HG02678 (cell line): ENCODE data around the gene MEGF11.
"Not testable (repeated sequence)": the region's sequence is repeated elsewhere in the genome, so short reads cannot be mapped to it uniquely, and the experiment has no call there.

ENCODE experiments used
- ATAC-seq: cut with Tn5 transposase; IDR thresholded peaks from one replicate; pipeline ENCODE4 v1.9.1; 2021; ENCODE audit warnings: mild to moderate bottlenecking, moderate library complexity; ENCODE audit not compliant: unreplicated experiment

The MEGF11 gene

GRCh38 chr15:66017792-66018487 is 235.6 kb downstream of the MEGF11 start:
- no peak for ATAC-seq

GRCh38 chr15:66017000-66017399 is 236.6 kb downstream of the MEGF11 start:
- ATAC-seq: no peak

GRCh38 chr15:66016199-66016598 is 237.4 kb downstream of the MEGF11 start:
- ATAC-seq: no peak

GRCh38 chr15:66014635-66015182 is 238.8 kb downstream of the MEGF11 start:
- no peak for ATAC-seq

- no peak for ATAC-seq
These were observed 239.5 kb downstream of the MEGF11 start for GRCh38 chr15:66014022-66014421.

- no peak for ATAC-seq
These were observed 244.5 kb downstream of the MEGF11 start for GRCh38 chr15:66008940-66009562.

GRCh38 chr15:66007663-66008262 is 245.8 kb downstream of the MEGF11 start:
- no peak for ATAC-seq

- ATAC-seq: no peak
These were observed 246.6 kb downstream of the MEGF11 start for GRCh38 chr15:66006986-66007385.

GRCh38 chr15:66004618-66005262 is 248.8 kb downstream of the MEGF11 start:
- no peak for ATAC-seq

GRCh38 chr15:66003129-66003528 is 250.4 kb downstream of the MEGF11 start:
- ATAC-seq: not testable (repeated sequence)

GRCh38 chr15:66001717-66002426 is 251.7 kb downstream of the MEGF11 start:
- ATAC-seq: no peak

GRCh38 chr15:66001042-66001441 is 252.5 kb downstream of the MEGF11 start:
- ATAC-seq: no peak

GRCh38 chr15:65998486-65998885 is 255.1 kb downstream of the MEGF11 start:
- no peak for ATAC-seq

GRCh38 chr15:65996901-65997300 is 256.6 kb downstream of the MEGF11 start:
- no peak for ATAC-seq

GRCh38 chr15:65994832-65995231 is 258.7 kb downstream of the MEGF11 start:
- no peak for ATAC-seq

GRCh38 chr15:65993762-65994161 is 259.8 kb downstream of the MEGF11 start:
- ATAC-seq: no peak

- ATAC-seq: no peak
These were observed 260.3 kb downstream of the MEGF11 start for GRCh38 chr15:65993236-65993635.

- no peak for ATAC-seq
These were observed 261.6 kb downstream of the MEGF11 start for GRCh38 chr15:65991721-65992483.

GRCh38 chr15:65990298-65990981 is 263.1 kb downstream of the MEGF11 start:
- ATAC-seq: no peak

GRCh38 chr15:65987100-65987499 is 266.4 kb downstream of the MEGF11 start:
- ATAC-seq: no peak
